ENCODE data around the gene KAZALD1.

The KAZALD1 gene

DNA sequence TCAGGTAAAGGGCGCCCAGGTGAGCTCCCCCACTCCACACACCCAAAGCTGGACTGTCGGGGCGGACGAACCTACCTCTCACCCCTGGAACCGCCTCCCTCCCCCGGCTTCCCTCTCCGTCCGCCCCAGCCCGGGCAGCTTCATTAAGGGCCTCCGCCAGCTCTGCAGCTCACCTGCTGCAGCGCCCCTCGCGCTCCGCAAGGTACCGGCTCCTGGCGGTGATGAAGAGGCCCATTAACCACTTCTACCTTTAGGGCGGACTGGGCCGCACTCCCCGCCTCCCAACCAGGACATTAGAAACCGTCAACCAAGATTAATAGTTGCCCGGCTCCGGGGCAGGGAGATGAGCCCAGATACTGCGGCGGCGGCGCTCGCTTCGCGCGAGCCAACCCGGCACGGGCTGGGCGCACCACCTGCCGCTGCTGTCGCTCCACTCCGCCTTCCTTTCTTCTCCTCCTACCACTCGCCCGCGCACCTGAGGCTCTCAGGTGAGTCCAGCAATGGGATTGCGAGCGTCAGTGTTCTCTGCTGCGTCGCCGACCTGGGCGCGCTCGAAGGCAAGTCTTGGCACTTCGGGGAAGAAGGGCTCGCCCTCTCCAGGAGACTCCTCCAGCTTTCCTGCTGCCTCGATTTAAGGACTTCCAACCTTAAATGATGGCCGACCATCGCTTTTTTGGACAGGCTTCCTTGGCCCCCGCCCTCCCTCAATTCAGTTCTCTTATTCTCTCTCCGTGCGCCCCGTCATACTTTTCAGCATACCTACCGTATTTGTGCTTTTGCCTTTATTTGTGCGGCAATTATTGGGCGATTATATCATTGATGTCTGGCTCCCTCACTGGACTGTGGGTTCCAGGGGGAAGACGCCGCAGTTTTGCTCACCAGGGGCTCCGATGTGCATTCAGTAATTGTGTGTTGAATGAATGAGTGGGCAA is 13.6 kb upstream of the KAZALD1 start:
- no peak for DNase-seq

- peak; percentile 40 for DNase-seq
Measured at GRCh38 chr10:101050208-101051069, 11.3 kb upstream of the KAZALD1 start.

DNA sequence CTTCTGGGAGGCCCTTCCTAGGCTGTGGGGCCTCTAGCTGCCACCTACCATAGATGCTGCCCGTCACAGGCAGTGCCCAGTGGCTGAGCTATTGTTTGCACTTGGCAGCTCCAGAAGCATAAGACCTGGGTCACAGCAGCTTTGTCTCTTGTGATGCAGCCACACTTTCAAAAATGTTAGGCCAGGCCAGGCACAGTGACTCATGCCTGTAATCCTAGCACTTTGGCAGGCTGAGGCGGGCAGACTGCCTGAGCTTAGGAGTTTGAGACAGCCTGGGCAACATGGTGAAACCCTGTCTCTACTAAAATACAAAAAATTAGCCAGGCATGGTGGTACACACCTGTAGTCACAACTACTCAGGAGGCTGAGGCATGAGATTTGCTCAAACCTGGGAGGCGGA is 9.5 kb upstream of the KAZALD1 start:
- DNase-seq: no peak

- DNase-seq: no peak
Measured at GRCh38 chr10:101053516-101053915, 8.3 kb upstream of the KAZALD1 start.

- no peak for DNase-seq
Measured at GRCh38 chr10:101054351-101054750, 7.4 kb upstream of the KAZALD1 start.

- no peak for DNase-seq
Measured at GRCh38 chr10:101054876-101055275, 6.9 kb upstream of the KAZALD1 start.

DNA sequence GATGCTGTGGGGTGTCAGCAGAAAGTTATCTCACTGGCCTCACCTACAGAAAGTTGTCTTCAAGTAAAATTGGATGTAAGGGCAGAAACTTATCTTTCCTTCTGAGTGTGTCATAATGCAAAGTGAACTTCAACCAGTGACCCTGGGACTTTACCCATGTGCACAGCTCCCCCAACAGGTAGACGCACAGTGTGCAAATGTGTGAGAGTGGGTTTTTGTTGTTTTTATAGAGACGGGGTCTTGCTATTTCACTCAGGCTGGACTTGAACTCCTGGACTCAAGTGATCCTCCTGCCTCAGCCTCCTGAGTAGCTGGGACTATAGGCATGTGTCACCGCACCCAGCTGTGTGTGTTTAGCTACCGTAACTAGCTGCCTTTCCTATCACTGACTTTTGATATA is 6.4 kb upstream of the KAZALD1 start:
- DNase-seq: no peak

- DNase-seq: no peak
Measured at GRCh38 chr10:101056365-101057151, 5.2 kb upstream of the KAZALD1 start.

DNA sequence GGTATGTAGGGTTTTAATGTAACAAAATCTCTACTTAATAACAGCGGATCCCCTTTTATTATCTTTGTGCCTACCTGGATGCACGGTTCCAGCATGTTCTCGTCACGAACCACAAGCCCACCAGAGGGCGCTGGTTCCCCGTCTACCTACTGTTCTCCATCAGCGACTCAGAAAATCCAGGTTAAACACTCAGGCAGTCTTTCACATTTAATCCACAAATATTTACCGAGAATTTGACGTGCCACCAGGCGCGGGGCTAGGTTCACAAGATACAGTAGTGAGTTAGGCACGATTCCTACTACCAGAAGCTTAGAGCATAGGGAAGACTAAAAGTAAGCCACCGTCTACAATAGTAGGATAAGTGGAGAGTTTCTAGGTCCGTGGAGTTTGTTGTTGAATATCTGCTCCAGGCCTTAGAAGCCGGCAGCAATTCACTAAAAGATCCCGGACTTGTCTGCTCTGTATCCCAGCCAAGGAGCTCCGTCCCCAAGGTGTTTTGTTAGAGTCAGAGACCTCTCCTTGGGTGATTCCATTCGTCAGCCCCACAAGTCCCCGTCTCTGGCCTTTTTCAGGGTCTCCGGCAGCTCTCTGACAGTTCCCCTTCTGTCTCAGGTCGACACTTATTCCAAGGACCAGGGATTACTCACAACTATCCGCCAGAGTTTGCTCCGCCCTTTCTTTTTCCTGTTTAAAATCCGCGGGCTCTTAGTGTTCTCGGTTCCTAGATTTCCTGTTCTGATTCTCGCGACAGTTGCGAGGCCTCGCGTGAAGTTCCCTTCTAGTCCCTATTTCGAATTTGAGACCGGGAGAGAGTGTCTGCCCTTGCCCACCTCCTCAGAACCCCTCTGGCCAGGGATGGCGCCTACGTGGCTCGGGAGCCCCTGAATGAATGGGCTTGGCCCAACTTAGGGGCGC is 1.5 kb upstream of the KAZALD1 start:
- DNase-seq: peak; percentile 87

DNA sequence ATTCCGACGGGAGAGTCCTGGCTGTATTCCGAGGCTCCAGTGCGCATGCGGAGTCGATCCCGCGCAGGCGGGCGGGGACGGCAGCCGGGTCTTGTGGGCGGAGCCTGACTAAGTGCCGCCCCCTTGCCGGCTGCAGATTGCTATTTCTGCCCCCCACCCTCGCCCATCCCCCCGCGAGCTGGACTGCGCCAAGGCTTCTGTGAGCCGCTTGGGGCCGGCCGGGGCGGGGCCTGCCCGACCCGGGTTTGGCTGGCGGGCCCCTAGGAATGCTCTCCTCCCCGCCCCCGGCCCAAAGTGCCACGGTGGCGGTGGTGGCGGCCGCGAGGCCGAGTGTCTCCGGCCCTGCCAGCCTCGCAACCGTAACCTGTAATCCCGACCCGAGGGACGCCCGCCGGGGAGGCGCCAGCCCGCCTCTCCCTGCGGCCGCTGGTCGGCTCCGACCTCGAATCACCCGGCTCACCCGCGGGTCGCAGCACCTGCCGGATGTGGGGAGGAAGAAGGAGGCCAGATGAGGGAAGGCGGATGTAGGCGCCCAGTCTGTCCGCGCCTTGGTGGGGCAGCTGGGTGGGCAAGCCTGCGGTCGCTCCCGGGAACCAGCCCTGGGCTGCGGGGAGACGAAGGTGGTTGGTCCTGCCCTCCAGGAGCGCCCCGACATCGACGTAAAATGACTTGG is 702 bp upstream of the KAZALD1 start:
- peak; percentile 87 for DNase-seq

DNA sequence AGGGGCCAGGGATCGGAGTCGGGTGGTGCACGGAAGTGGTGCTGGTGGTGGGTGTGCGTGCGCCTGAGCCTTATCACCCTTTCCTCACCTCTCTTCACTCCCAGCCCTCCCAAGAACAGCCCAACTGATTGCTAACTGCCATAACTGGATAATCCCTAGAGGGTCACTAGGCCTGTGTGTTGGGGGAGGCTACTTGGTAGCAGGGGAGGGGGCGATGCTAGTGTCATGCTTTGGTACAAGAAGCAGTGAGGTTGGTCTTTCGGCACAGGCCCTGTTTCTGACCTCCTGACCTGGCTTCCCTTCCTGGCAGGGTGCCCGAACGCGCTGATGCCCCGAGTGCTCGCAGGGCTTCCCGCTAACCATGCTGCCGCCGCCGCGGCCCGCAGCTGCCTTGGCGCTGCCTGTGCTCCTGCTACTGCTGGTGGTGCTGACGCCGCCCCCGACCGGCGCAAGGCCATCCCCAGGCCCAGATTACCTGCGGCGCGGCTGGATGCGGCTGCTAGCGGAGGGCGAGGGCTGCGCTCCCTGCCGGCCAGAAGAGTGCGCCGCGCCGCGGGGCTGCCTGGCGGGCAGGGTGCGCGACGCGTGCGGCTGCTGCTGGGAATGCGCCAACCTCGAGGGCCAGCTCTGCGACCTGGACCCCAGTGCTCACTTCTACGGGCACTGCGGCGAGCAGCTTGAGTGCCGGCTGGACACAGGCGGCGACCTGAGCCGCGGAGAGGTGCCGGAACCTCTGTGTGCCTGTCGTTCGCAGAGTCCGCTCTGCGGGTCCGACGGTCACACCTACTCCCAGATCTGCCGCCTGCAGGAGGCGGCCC is 652 bp downstream of the KAZALD1 start:
- DNase-seq: peak; percentile 37

- DNase-seq: no peak
Measured at GRCh38 chr10:101063050-101063525, 1.3 kb downstream of the KAZALD1 start.

DNA sequence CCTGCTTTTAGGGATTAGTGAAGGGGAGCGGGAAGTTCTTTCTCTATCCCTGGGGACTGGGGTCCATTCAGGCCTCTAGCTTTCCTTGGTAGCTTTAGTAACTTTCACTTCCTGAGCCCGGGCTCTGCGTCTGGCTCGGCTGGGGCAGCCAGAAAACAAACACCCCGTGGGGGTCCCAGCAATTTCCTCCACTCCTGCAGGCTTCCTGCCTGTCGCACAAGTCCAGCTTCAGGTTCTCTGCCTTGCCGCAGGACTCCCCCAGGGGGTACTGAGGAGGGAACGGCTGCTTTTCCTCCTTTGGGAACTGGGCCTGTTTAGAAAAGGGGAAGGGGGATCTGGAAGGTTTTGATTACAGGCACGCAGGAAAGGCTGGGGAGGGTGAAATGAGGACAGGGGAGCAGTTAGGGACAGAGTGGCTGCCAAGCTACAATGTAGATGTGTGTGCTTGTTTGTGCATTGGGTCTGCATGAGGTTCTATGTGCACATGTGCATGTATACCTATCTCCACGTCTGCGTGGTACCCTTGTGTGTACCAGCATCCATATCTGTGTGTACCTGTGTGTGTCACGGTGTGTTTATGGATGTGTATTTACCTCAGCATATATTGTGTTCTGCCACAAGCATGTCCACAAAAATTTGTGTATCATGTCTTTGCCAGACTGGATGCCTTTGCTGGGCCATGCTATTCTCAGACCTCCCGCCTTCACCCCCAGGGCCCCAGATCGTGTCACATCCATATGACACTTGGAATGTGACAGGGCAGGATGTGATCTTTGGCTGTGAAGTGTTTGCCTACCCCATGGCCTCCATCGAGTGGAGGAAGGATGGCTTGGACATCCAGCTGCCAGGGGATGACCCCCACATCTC is 2.0 kb downstream of the KAZALD1 start:
- DNase-seq: no peak

GRCh38 chr10:101064415-101065030 is 2.7 kb downstream of the KAZALD1 start:
- no peak for DNase-seq

DNA sequence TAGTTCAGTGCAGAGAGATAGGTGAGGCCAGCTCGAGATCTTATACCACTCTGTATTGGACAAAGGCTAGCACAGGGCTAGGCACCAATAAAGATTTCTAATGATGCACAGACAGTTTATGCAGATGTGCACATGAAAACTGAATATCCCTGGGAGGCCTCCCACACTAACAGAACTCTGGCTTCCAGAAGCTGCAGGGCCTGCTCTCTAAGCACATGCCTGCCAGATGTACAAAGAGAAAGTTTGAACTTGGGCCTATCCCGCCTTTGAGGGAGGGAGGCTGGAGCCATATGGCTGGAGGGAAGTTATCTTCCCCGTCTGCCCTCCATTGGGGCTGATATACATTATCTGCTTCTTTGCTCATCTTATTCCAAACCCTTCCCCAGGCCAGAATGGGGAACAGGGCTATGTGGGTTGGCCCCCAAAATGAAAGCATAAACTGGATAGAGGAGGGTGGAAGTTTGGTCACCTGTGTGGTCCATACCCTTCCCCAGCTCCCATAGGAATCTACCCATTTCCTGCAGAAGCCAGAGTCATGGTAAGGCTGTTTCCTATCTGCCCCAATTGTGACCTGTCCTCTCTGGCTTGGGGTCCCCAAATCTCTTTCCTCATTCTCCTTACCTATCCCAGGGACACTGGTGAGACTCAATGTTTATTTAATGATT is 3.8 kb downstream of the KAZALD1 start:
- DNase-seq: no peak

DNA sequence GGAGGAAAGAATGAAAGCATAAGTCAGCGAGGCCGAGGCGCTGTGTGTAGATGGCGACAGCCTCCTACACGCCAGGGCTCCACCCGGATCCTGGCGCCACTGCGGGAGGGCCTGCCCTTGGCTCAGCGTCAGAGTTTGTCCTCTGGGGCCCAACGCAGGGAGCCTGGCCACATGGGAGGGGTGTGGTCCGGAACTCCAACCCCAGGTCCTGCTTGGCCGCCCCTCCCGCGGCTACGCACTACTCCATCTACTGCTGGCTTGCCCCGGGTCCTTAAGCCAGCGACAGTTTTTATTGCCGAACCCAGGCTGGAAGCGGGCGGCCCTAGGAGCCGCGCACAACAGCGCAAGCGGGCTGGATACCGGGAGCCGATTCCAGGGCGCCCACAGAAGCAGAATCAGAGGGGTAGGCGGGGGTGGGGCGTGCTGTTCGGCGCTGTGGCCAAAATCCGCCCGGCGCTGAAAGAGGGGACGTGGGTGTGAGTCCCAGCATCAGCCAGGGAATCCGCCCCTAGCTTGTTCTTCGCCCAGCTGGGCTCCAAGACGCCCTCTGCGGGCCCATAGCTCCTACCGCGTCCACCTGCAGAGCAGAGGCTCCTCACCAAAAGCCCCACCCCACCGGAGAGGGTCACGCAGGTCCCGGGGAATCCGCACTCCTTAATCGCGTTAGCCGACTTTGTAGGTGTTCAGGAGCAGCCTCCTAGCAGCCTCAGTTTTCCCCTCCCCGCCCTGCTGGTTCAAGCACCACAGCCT is 4.5 kb downstream of the KAZALD1 start:
- peak; percentile 62 for DNase-seq

GRCh38 chr10:101066896-101067355 is 5.1 kb downstream of the KAZALD1 start:
- DNase-seq: peak; percentile 26
